GM23248 (cell line): Measurements from ENCODE around the gene RAB12. TPM values are rescaled to one million over a fixed set of nuclear protein-coding genes. Genes with fewer than 3 reads are reported as not detected.
"Not testable (repeated sequence)": the region's sequence is repeated elsewhere in the genome, so short reads cannot be mapped to it uniquely, and the experiment has no call there.

Experiments
- DNase-seq: peaks from one replicate; pipeline ENCODE4 v3.0.0-alpha.2; 2015
- H2AFZ ChIP-seq: fragments of 200-600 bp; sonication (generic); 2 replicates; pipeline ENCODE4 v1.6.1; 2016; ENCODE audit warnings: antibody characterized with exemption
- H3F3A ChIP-seq: fragments of 200-600 bp; sonication (generic); 2 replicates; pipeline ENCODE4 v1.6.1; 2016; ENCODE audit warnings: mild to moderate bottlenecking, antibody characterized with exemption, mixed run types; ENCODE audit not compliant: insufficient read depth
- H3K27ac ChIP-seq: fragments of 200-600 bp; sonication (generic); 2 replicates; pipeline ENCODE4 v1.5.1; 2016; ENCODE audit warnings: mild to moderate bottlenecking
- H3K27me3 ChIP-seq: fragments of 200-600 bp; sonication (generic); replicated peaks from 2 replicates; pipeline ENCODE4 v1.6.1; 2016; ENCODE audit warnings: mild to moderate bottlenecking; ENCODE audit not compliant: insufficient read depth
- H3K36me3 ChIP-seq: fragments of 200-600 bp; sonication (generic); 2 replicates; pipeline ENCODE4 v1.6.1; 2016; ENCODE audit warnings: low read depth, mild to moderate bottlenecking
- H3K4me1 ChIP-seq: fragments of 200-600 bp; sonication (generic); 2 replicates; pipeline ENCODE4 v1.6.1; 2016; ENCODE audit warnings: mild to moderate bottlenecking; ENCODE audit not compliant: insufficient read depth
- H3K4me2 ChIP-seq: fragments of 200-600 bp; sonication (generic); one replicate; pipeline ENCODE4 v1.6.1; 2016; ENCODE audit warnings: mild to moderate bottlenecking; ENCODE audit not compliant: unreplicated experiment
- H3K4me3 ChIP-seq: fragments of 200-600 bp; sonication (generic); 2 replicates; pipeline ENCODE4 v1.5.1; 2016; ENCODE audit warnings: mild to moderate bottlenecking
- H3K79me2 ChIP-seq: fragments of 200-600 bp; sonication (generic); 2 replicates; pipeline ENCODE4 v1.6.1; 2016; ENCODE audit warnings: mild to moderate bottlenecking; ENCODE audit not compliant: insufficient read depth
- H3K9ac ChIP-seq: fragments of 200-600 bp; sonication (generic); 2 replicates; pipeline ENCODE4 v1.6.1; 2016; ENCODE audit warnings: mild to moderate bottlenecking
- H3K9me2 ChIP-seq: fragments of 200-600 bp; sonication (generic); 2 replicates; pipeline ENCODE4 v1.6.1; 2016; ENCODE audit warnings: mixed run types, mild to moderate bottlenecking, moderate library complexity; ENCODE audit not compliant: insufficient read depth
- H3K9me3 ChIP-seq: fragments of 200-600 bp; sonication (generic); one replicate; pipeline ENCODE4 v1.6.1; 2017; ENCODE audit warnings: low read depth
- H4K20me1 ChIP-seq: fragments of 200-600 bp; sonication (generic); 2 replicates; pipeline ENCODE4 v1.6.0; 2016; ENCODE audit not compliant: insufficient read depth
- EZH2 ChIP-seq: fragments of 200-600 bp; sonication (generic); IDR thresholded peaks from 2 replicates; pipeline ENCODE4 v1.6.1; 2018; ENCODE audit warnings: antibody characterized with exemption, mild to moderate bottlenecking; ENCODE audit not compliant: insufficient read depth, poor library complexity, severe bottlenecking
- EZH2phosphoT487 ChIP-seq: fragments of 200-600 bp; sonication (generic); IDR thresholded peaks from 2 replicates; pipeline ENCODE4 v1.6.1; 2018; ENCODE audit warnings: antibody characterized with exemption, moderate library complexity, mild to moderate bottlenecking, low read depth; ENCODE audit not compliant: insufficient read depth
- WGBS, 2 experiments: methylation state at CpG; one replicate each; pipeline ENCODE4 v1.1.6; 2015 to 2017; ENCODE audit warnings: low lambda C conversion rate in 2 of 2, low coverage in 1 of 2; ENCODE audit errors: missing lambda C conversion rate in 2 of 2; 5-methylcytosine and 5-hydroxymethylcytosine counted together
- in situ Hi-C: fragments of 300-500 bp; cut with MboI; formaldehyde crosslinking; loops from 2 replicates; pipeline ENCODE4 v1.15.0; 2020
- polyA plus RNA-seq: library from polyadenylated mRNA; unstranded; fragments of >200 nt; fragmentation: Nextera tagmentation; extraction: Ambion mirVana; gene quantifications from 2 replicates; pipeline ENCODE4 v1.2.1, GENCODE V29; 2016
- total RNA-seq: library from RNA; depleted of rRNA; stranded (reverse); fragments of >200 nt; shearing (Covaris generic); gene quantifications from 2 replicates; pipeline ENCODE4 v1.2.3, GENCODE V29; 2014

The RAB12 gene
- total and polyA plus RNA-seq, 2 experiments from 2014 or later = 4.1 to 73.8 TPM

- no peaks in the 10 kb centered on the region for H4K20me1 ChIP-seq
- peaks cover 10% of the 10 kb centered on the region; the same call in 1 of the 2 replicates for H3K27me3 ChIP-seq
- no peak overlapping the region for H3K27ac ChIP-seq
- H3K9me2 ChIP-seq = no peaks in the 10 kb centered on the region
- no peaks in the 10 kb centered on the region for H3K79me2 ChIP-seq
- no peaks in the 10 kb centered on the region for H3K4me1 ChIP-seq
- no peak for TF ChIP-seq EZH2phosphoT487
- TF ChIP-seq EZH2 = no peak
- no peaks in the 10 kb centered on the region for H3F3A ChIP-seq
- WGBS, 2 experiments = 46 to 52% methylated on average over 3 of the region's 3 CpGs
- H3K9ac ChIP-seq = no peak overlapping the region
- H3K4me2 ChIP-seq = no peak overlapping the region
- no peak for DNase-seq
- H3K36me3 ChIP-seq = no peaks in the 10 kb centered on the region
- H3K4me3 ChIP-seq = no peak overlapping the region
- no peak overlapping the region for H2AFZ ChIP-seq
- H3K9me3 ChIP-seq = no peaks in the 10 kb centered on the region
- in situ Hi-C loops = no loop called here
Observed at GRCh38 chr18:8562919-8563318, 46.3 kb upstream of the RAB12 start.

- TF ChIP-seq EZH2 (no peak), EZH2phosphoT487 (no peak)
- Histone ChIP-seq H3K9me2 (no peaks in the 10 kb centered on the region), H3K36me3 (no peaks in the 10 kb centered on the region), H3K9ac (no peak overlapping the region), H3K4me2 (no peak overlapping the region), H3K4me3 (no peak overlapping the region), H3K4me1 (no peaks in the 10 kb centered on the region), H3K27ac (no peak overlapping the region), H3K79me2 (no peaks in the 10 kb centered on the region), H3K9me3 (no peaks in the 10 kb centered on the region), H2AFZ (no peak overlapping the region), H3K27me3 (peaks cover 5% of the 10 kb centered on the region; the same call in 1 of the 2 replicates), H3F3A (no peaks in the 10 kb centered on the region), H4K20me1 (no peaks in the 10 kb centered on the region)
- 29 to 30% methylated on average over 5 of the region's 5 CpGs for WGBS, 2 experiments
- in situ Hi-C loops = no loop called here
- no peak for DNase-seq
Observed at GRCh38 chr18:8571399-8571798, 37.8 kb upstream of the RAB12 start.

- H2AFZ ChIP-seq, H3K9me2 ChIP-seq, H4K20me1 ChIP-seq, DNase-seq, H3K4me1 ChIP-seq, H3K9ac ChIP-seq, H3F3A ChIP-seq, H3K4me3 ChIP-seq, H3K36me3 ChIP-seq, H3K4me2 ChIP-seq, H3K79me2 ChIP-seq, in situ Hi-C loops, H3K9me3 ChIP-seq, H3K27ac ChIP-seq, H3K27me3 ChIP-seq: not testable (repeated sequence)
- 39 to 65% methylated on average over 1 of the region's 1 CpG for WGBS, 2 experiments
Observed at GRCh38 chr18:8573766-8574165, 35.5 kb upstream of the RAB12 start.

GRCh38 chr18:8584798-8585197 is 24.4 kb upstream of the RAB12 start:
- WGBS, 2 experiments = 25 to 35% methylated on average over 8 of the region's 8 CpGs
- no peak for DNase-seq
- H3K79me2 ChIP-seq = no peaks in the 10 kb centered on the region
- no peak overlapping the region for H2AFZ ChIP-seq
- no peak overlapping the region for H3K9ac ChIP-seq
- TF ChIP-seq EZH2phosphoT487 = no peak
- TF ChIP-seq EZH2 = no peak
- no peaks in the 10 kb centered on the region for H3K4me1 ChIP-seq
- no peak overlapping the region for H3K27ac ChIP-seq
- no peaks in the 10 kb centered on the region for H3K9me3 ChIP-seq
- no peaks in the 10 kb centered on the region for H3K36me3 ChIP-seq
- H3K4me3 ChIP-seq = no peak overlapping the region
- no peaks in the 10 kb centered on the region for H4K20me1 ChIP-seq
- no peak overlapping the region for H3K4me2 ChIP-seq
- peaks cover 35% of the 10 kb centered on the region for H3K27me3 ChIP-seq
- no peaks in the 10 kb centered on the region for H3F3A ChIP-seq
- in situ Hi-C loops = no loop called here
- no peaks in the 10 kb centered on the region for H3K9me2 ChIP-seq

GRCh38 chr18:8586941-8587340 is 22.3 kb upstream of the RAB12 start:
- in situ Hi-C loops = no loop called here
- no peak overlapping the region for H3K4me3 ChIP-seq
- no peaks in the 10 kb centered on the region for H3K79me2 ChIP-seq
- no peak overlapping the region for H3K9ac ChIP-seq
- no peaks in the 10 kb centered on the region for H3K36me3 ChIP-seq
- no peaks in the 10 kb centered on the region for H3K9me2 ChIP-seq
- no peaks in the 10 kb centered on the region for H3K4me1 ChIP-seq
- no peaks in the 10 kb centered on the region for H3F3A ChIP-seq
- 21 to 26% methylated on average over 4 of the region's 4 CpGs for WGBS, 2 experiments
- H3K4me2 ChIP-seq = no peak overlapping the region
- H3K9me3 ChIP-seq = no peaks in the 10 kb centered on the region
- H3K27me3 ChIP-seq = peaks cover 33% of the 10 kb centered on the region
- H2AFZ ChIP-seq = no peak overlapping the region
- no peak overlapping the region for H3K27ac ChIP-seq
- TF ChIP-seq EZH2 (no peak), EZH2phosphoT487 (no peak)
- H4K20me1 ChIP-seq = no peaks in the 10 kb centered on the region
- DNase-seq = no peak
